Body of pancreas (tissue), 4 donors: ENCODE data around the gene AJAP1.

Experiments
- CTCF ChIP-seq, 7 experiments: fragments of 450-650 bp in 4 of 7; fragments of 200-600 bp in 3 of 7; sonication (generic) in 3 of 7; IDR thresholded peaks; one replicate each; pipeline ENCODE4 v1.5.1; 2016 to 2019; ENCODE audit warnings: antibody characterized with exemption in 7 of 7
- POLR2A ChIP-seq, 3 donors: fragments of 450-650 bp; IDR thresholded peaks; one replicate each; pipeline ENCODE4 v1.6.1; 2016; ENCODE audit warnings: antibody characterized with exemption in 3 of 3, mild to moderate bottlenecking in 2 of 3

DNA sequence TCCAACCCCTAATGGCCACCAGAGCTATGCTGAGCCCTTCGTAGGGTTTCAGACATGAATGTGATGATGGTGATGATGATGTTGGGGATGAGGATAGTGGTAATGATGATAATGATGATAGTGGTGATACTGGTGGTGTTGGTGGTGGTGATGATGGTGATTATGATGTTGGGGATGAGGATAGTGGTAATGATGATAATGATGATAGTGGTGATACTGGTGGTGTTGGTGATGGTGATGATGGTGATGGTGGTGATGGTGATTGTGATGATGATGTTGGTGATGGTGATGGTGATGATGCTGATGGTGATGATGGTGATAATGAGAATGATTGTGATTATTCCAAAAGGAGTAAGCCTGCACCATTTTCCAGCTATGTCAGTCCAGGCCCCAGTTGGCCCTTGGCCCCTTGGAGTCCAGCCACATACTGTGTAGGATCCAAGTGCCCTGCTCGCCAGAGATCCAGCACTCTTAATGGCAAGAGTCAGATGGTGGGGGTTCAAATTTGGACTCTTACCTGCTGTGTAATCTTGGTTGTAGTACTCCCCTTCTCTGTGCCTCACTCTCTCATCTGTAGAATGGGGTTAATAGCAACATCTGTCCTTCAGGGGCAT lies 28.3 kb downstream of the AJAP1 start:
- TF ChIP-seq CTCF (IDR thresholded peaks at IDR 0.05) (no peak), POLR2A (IDR thresholded peaks at IDR 0.05) (no peak)
